ENCODE data around the gene ATF6.
A peak's percentile ranks its signal among the peaks of the same experiment; 100 is the strongest.
"Not testable (repeated sequence)": the region's sequence is repeated elsewhere in the genome, so short reads cannot be mapped to it uniquely, and the experiment has no call there.

Gene ATF6

GRCh38 chr1:161749509-161750407 lies 16.4 kb upstream of the ATF6 start, which contains the start of gene DUSP12:
DUSP12 (plus strand) TSS chr1:161749786; CDS start chr1:161749802, 16 bp downstream.
- H3K9me3 ChIP-seq (ENCODE audit: control insufficient read depth in 5 of 5, low read length in 5 of 5) = no peaks in the 10 kb centered on the region
- H3K4me3 ChIP-seq (ENCODE audit: low read depth in 1 of 5, low read length in 5 of 5) = peak within 1 kb of the TSS; percentile 88 to 100 (median 98)
- peak within 1 kb of the TSS; percentile 68 to 86 (median 82) for H3K9ac ChIP-seq (ENCODE audit: low read length in 5 of 5)
- H3K27ac ChIP-seq (ENCODE audit: low read depth, low read length) = peak within 1 kb of the TSS; percentile 90
- H3K36me3 ChIP-seq (ENCODE audit: control insufficient read depth in 5 of 5, insufficient read depth in 5 of 5, low read length in 5 of 5) = peaks cover 17 to 31% (median 24%) of the 10 kb centered on the region in 5 donors
- H3K27me3 ChIP-seq (ENCODE audit: control insufficient read depth in 5 of 5, insufficient read depth in 4 of 5, low read length in 5 of 5) = peaks cover 0 to 2% (median 0%) of the 10 kb centered on the region in 5 donors
- H3K4me1 ChIP-seq (ENCODE audit: control insufficient read depth in 5 of 5, insufficient read depth in 5 of 5, low read length in 5 of 5) = peaks cover 4 to 20% (median 17%) of the 10 kb centered on the region in 5 donors

- H3K4me3 ChIP-seq (ENCODE audit: low read depth in 1 of 5, low read length in 5 of 5) = no peak overlapping the region
- H3K36me3 ChIP-seq (ENCODE audit: control insufficient read depth in 5 of 5, insufficient read depth in 5 of 5, low read length in 5 of 5) = peaks cover 0 to 4% (median 1%) of the 10 kb centered on the region in 5 donors
- no peak overlapping the region for H3K27ac ChIP-seq (ENCODE audit: low read depth, low read length)
- H3K9ac ChIP-seq (ENCODE audit: low read length in 5 of 5) = no peak overlapping the region
- H3K4me1 ChIP-seq (ENCODE audit: control insufficient read depth in 5 of 5, insufficient read depth in 5 of 5, low read length in 5 of 5) = peaks cover 8 to 22% (median 17%) of the 10 kb centered on the region in 5 donors
- H3K9me3 ChIP-seq (ENCODE audit: control insufficient read depth in 5 of 5, low read length in 5 of 5) = no peaks in the 10 kb centered on the region
- no peaks in the 10 kb centered on the region for H3K27me3 ChIP-seq (ENCODE audit: control insufficient read depth in 5 of 5, insufficient read depth in 4 of 5, low read length in 5 of 5)
These were observed 2.5 kb upstream of the ATF6 start for GRCh38 chr1:161763522-161764098.

GRCh38 chr1:161768461-161768860 lies 2.3 kb downstream of the ATF6 start:
- Histone ChIP-seq H3K4me3 (ENCODE audit: low read depth in 1 of 5, low read length in 5 of 5) (no peak overlapping the region), H3K9me3 (ENCODE audit: control insufficient read depth in 5 of 5, low read length in 5 of 5) (no peaks in the 10 kb centered on the region), H3K27me3 (ENCODE audit: control insufficient read depth in 5 of 5, insufficient read depth in 4 of 5, low read length in 5 of 5) (no peaks in the 10 kb centered on the region), H3K36me3 (ENCODE audit: control insufficient read depth in 5 of 5, insufficient read depth in 5 of 5, low read length in 5 of 5) (no peaks in the 10 kb centered on the region), H3K4me1 (ENCODE audit: control insufficient read depth in 5 of 5, insufficient read depth in 5 of 5, low read length in 5 of 5) (peaks cover 8 to 37% (median 31%) of the 10 kb centered on the region in 5 donors), H3K9ac (ENCODE audit: low read length in 5 of 5) (no peak overlapping the region), H3K27ac (ENCODE audit: low read depth, low read length) (no peak overlapping the region)

- Histone ChIP-seq H3K27me3 (ENCODE audit: control insufficient read depth in 5 of 5, insufficient read depth in 4 of 5, low read length in 5 of 5) (no peaks in the 10 kb centered on the region), H3K27ac (ENCODE audit: low read depth, low read length) (no peak overlapping the region), H3K9me3 (ENCODE audit: control insufficient read depth in 5 of 5, low read length in 5 of 5) (no peaks in the 10 kb centered on the region), H3K9ac (ENCODE audit: low read length in 5 of 5) (no peak overlapping the region), H3K4me3 (ENCODE audit: low read depth in 1 of 5, low read length in 5 of 5) (no peak overlapping the region), H3K4me1 (ENCODE audit: control insufficient read depth in 5 of 5, insufficient read depth in 5 of 5, low read length in 5 of 5) (peaks cover 8 to 37% (median 31%) of the 10 kb centered on the region in 5 donors), H3K36me3 (ENCODE audit: control insufficient read depth in 5 of 5, insufficient read depth in 5 of 5, low read length in 5 of 5) (no peaks in the 10 kb centered on the region)
These were observed 3.0 kb downstream of the ATF6 start for GRCh38 chr1:161768986-161769672.

- not testable (repeated sequence) for H3K9me3 ChIP-seq (ENCODE audit: control insufficient read depth in 5 of 5, low read length in 5 of 5); H3K27me3 ChIP-seq (ENCODE audit: control insufficient read depth in 5 of 5, insufficient read depth in 4 of 5, low read length in 5 of 5); H3K4me3 ChIP-seq (ENCODE audit: low read depth in 1 of 5, low read length in 5 of 5); H3K27ac ChIP-seq (ENCODE audit: low read depth, low read length); H3K36me3 ChIP-seq (ENCODE audit: control insufficient read depth in 5 of 5, insufficient read depth in 5 of 5, low read length in 5 of 5); H3K9ac ChIP-seq (ENCODE audit: low read length in 5 of 5)
- H3K4me1 ChIP-seq (ENCODE audit: control insufficient read depth in 5 of 5, insufficient read depth in 5 of 5, low read length in 5 of 5) = peaks cover 8 to 37% (median 31%) of the 10 kb centered on the region in 5 donors
These were observed 3.5 kb downstream of the ATF6 start for GRCh38 chr1:161769673-161770045.

GRCh38 chr1:161770250-161770649 lies 4.1 kb downstream of the ATF6 start:
- Histone ChIP-seq H3K27me3 (ENCODE audit: control insufficient read depth in 5 of 5, insufficient read depth in 4 of 5, low read length in 5 of 5) (no peaks in the 10 kb centered on the region), H3K36me3 (ENCODE audit: control insufficient read depth in 5 of 5, insufficient read depth in 5 of 5, low read length in 5 of 5) (no peaks in the 10 kb centered on the region)

GRCh38 chr1:161771161-161771560 lies 5.0 kb downstream of the ATF6 start:
- H3K27me3 ChIP-seq (ENCODE audit: control insufficient read depth in 5 of 5, insufficient read depth in 4 of 5, low read length in 5 of 5) = no peaks in the 10 kb centered on the region
- H3K4me1 ChIP-seq (ENCODE audit: control insufficient read depth in 5 of 5, insufficient read depth in 5 of 5, low read length in 5 of 5) = peaks cover 7 to 37% (median 31%) of the 10 kb centered on the region in 5 donors
- no peaks in the 10 kb centered on the region for H3K36me3 ChIP-seq (ENCODE audit: control insufficient read depth in 5 of 5, insufficient read depth in 5 of 5, low read length in 5 of 5)
- H3K4me3 ChIP-seq (ENCODE audit: low read depth in 1 of 5, low read length in 5 of 5) = no peak overlapping the region
- no peak overlapping the region for H3K27ac ChIP-seq (ENCODE audit: low read depth, low read length)
- H3K9ac ChIP-seq (ENCODE audit: low read length in 5 of 5) = no peak overlapping the region
- no peaks in the 10 kb centered on the region for H3K9me3 ChIP-seq (ENCODE audit: control insufficient read depth in 5 of 5, low read length in 5 of 5)

More at GRCh38 chr1:161770250-161770649, 4.1 kb downstream of the ATF6 start:
- no peak overlapping the region for H3K9ac ChIP-seq (ENCODE audit: low read length in 5 of 5)
- H3K4me1 ChIP-seq (ENCODE audit: control insufficient read depth in 5 of 5, insufficient read depth in 5 of 5, low read length in 5 of 5) = peaks cover 7 to 37% (median 31%) of the 10 kb centered on the region in 5 donors
- no peak overlapping the region for H3K4me3 ChIP-seq (ENCODE audit: low read depth in 1 of 5, low read length in 5 of 5)
- no peaks in the 10 kb centered on the region for H3K9me3 ChIP-seq (ENCODE audit: control insufficient read depth in 5 of 5, low read length in 5 of 5)
- no peak overlapping the region for H3K27ac ChIP-seq (ENCODE audit: low read depth, low read length)

GRCh38 chr1:161771973-161772372 lies 5.9 kb downstream of the ATF6 start:
- no peaks in the 10 kb centered on the region for H3K36me3 ChIP-seq (ENCODE audit: control insufficient read depth in 5 of 5, insufficient read depth in 5 of 5, low read length in 5 of 5)
- no peak overlapping the region for H3K27ac ChIP-seq (ENCODE audit: low read depth, low read length)
- H3K4me1 ChIP-seq (ENCODE audit: control insufficient read depth in 5 of 5, insufficient read depth in 5 of 5, low read length in 5 of 5) = peaks cover 5 to 33% (median 27%) of the 10 kb centered on the region in 5 donors
- H3K4me3 ChIP-seq (ENCODE audit: low read depth in 1 of 5, low read length in 5 of 5) = no peak overlapping the region
- H3K9ac ChIP-seq (ENCODE audit: low read length in 5 of 5) = no peak overlapping the region
- H3K27me3 ChIP-seq (ENCODE audit: control insufficient read depth in 5 of 5, insufficient read depth in 4 of 5, low read length in 5 of 5) = no peaks in the 10 kb centered on the region
- H3K9me3 ChIP-seq (ENCODE audit: control insufficient read depth in 5 of 5, low read length in 5 of 5) = no peaks in the 10 kb centered on the region

- H3K4me3 ChIP-seq (ENCODE audit: low read depth in 1 of 5, low read length in 5 of 5) = no peak overlapping the region
- H3K9ac ChIP-seq (ENCODE audit: low read length in 5 of 5) = no peak overlapping the region
- no peaks in the 10 kb centered on the region for H3K36me3 ChIP-seq (ENCODE audit: control insufficient read depth in 5 of 5, insufficient read depth in 5 of 5, low read length in 5 of 5)
- peaks cover 2 to 29% (median 23%) of the 10 kb centered on the region in 5 donors for H3K4me1 ChIP-seq (ENCODE audit: control insufficient read depth in 5 of 5, insufficient read depth in 5 of 5, low read length in 5 of 5)
- no peaks in the 10 kb centered on the region for H3K9me3 ChIP-seq (ENCODE audit: control insufficient read depth in 5 of 5, low read length in 5 of 5)
- H3K27ac ChIP-seq (ENCODE audit: low read depth, low read length) = no peak overlapping the region
- no peaks in the 10 kb centered on the region for H3K27me3 ChIP-seq (ENCODE audit: control insufficient read depth in 5 of 5, insufficient read depth in 4 of 5, low read length in 5 of 5)
These were observed 6.3 kb downstream of the ATF6 start for GRCh38 chr1:161772397-161772796.
